HG03378 (cell line): ENCODE data around the gene SNAI3.

Experiments used
- ATAC-seq: cut with Tn5 transposase; IDR thresholded peaks from one replicate; pipeline ENCODE4 v1.9.1; 2021; ENCODE audit warnings: mild to moderate bottlenecking, moderate library complexity; ENCODE audit not compliant: unreplicated experiment

Gene SNAI3

DNA sequence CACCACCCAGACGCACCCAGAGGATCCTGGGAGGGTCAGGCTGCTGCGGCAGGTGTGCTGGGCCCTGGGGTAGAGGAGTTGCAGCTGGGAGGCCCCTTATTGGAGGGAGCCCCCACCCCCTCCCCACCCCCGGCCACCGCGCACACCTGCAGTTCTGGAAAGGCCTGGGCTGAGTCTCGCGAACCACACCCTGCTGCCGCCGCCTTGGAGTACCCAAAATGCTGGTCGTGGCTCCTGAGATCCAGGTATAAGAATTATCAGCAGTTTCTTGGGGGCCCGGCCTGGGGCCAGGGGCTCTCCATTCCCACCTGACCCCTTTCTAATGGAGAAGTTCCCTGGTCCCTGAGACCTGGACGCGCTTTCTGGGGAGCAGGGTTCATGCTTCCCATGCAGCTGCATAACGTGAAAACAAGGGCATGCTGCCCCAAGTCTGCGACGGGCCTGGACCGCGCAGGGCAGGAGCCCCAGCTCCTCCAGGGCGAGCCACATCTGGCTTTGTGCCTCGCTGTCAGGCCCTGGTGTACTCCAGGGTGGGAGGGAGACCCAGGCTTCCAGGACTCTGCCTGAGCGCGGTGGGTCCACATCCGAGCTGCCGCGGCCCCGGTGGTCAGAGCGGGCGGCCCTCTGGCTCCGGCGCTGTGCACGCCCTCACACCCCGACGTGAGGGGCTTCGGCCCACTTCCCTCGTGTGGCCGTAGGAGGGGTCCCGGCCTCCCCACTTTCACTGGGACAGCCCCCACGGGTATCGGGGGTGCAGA is 7.3 kb upstream of the SNAI3 start:
- no peak for ATAC-seq

DNA sequence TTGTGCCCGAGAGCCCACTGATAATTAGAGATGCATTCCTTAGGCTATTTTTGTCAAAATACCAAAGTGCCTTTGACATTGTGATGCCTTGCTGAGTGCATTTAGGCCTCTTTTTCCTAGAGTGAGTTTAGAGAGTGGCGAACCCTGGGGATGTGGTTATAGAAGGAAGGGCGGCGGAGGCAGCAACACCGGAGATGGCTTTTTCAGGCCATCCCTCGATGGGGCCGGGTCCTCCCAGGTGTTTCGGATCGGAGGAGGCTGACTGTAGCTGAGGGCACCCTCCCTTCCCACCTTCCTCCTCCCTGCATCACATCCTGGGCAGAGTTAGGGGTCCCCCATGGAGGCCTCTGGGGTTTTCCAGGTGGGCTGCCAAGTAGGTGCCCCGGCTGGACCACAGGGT is 6.6 kb upstream of the SNAI3 start:
- no peak for ATAC-seq

DNA sequence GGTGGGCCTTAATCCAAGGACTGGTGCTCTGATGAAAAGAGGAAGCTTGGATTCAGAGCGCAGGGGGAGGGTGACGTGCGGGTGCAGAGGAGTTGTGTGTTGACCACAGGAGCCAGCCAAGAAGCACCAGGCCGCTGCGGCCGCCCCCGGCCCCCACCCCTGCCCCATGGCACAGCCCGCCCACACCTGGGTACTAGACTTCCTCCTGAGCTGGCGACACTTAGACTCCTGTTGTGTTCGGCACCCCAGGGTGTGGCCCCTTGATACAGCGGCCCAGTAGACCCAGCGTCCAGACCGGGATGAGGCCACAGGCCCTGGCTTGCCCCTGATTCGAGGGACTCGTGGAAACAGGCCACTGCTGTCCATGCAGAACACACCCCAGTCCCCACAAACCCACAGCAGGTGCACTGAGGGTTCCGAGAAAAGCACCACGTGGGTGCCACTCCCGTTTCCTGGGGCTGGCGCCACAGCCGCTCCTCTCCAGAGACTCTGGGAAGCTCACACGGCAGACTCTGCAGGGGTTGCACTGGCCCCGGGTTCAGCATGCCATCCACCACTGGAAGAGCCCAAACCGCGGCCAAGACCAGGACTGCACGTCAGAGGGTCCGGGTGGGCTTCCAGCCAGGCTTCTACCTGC is 5.7 kb upstream of the SNAI3 start:
- ATAC-seq = no peak

DNA sequence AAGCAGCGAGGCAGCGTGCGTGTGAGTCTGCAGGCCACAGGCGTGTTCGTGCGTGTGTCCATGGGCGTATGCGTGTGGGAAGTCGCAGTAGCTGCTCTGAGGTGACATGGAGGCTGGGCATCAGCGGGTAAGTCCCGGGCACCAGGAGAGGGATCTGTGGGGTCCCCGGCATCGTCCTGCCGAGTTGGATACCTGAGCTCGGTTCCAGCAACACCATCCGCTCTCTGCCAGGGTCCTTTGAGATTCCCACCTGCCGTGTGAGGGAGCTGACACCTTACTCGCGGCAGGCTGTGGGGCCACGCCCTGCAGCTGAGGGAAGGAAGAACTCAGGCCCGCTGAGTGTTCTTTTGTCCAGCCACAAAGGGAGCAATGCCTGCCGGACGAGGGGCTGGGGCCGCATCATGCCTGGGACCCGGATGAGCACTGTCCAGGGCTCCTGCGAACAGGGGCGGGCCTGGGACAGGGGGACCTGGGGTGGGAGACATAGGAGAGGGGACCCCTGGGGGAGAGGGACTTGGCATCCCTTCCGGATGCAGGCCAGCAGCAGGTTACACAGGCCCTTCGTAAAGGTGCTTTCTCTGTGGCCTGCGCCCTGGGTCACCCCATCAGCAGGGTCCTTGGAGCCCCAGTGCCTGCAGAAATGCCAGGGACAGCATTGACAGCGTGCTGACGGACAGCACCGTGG is 5.0 kb upstream of the SNAI3 start:
- no peak for ATAC-seq

DNA sequence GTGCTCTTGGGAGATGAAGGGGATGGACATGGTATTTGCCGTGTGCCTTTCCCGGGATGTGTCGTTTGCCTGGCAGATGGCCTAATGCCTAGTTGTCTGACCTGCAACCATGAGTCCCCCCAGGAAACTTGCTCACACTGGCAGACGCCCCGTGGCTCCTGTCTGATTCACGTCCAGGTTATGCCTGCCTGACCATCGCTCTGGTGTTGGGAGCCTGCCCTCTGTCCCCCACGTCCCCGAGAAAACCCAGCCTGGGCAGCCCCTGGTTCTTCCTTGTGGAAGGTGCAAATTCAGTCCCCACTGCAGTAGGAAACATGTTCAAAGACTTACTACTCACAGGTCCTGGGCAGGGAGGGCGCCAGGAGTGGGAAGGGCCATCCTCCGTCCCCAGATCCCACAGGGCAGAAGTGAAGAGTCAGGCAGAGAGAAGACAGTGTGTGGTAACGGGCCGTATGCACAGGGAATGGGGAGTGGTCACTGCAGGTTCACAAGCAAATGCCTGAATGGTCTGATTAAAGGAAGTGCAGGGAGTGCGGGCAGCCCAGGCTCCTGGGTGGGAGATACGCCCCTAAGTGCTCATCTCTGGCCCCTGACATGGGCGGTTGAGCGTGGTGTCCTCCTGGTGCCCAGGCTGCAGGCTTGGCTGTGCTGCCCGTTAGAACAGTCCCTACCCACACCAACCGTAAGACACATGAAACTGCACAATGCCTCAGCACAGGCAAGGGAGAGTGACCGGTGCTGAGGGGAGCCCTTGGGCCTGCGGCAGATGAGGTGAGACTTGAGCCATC is 4.2 kb upstream of the SNAI3 start:
- no peak for ATAC-seq

DNA sequence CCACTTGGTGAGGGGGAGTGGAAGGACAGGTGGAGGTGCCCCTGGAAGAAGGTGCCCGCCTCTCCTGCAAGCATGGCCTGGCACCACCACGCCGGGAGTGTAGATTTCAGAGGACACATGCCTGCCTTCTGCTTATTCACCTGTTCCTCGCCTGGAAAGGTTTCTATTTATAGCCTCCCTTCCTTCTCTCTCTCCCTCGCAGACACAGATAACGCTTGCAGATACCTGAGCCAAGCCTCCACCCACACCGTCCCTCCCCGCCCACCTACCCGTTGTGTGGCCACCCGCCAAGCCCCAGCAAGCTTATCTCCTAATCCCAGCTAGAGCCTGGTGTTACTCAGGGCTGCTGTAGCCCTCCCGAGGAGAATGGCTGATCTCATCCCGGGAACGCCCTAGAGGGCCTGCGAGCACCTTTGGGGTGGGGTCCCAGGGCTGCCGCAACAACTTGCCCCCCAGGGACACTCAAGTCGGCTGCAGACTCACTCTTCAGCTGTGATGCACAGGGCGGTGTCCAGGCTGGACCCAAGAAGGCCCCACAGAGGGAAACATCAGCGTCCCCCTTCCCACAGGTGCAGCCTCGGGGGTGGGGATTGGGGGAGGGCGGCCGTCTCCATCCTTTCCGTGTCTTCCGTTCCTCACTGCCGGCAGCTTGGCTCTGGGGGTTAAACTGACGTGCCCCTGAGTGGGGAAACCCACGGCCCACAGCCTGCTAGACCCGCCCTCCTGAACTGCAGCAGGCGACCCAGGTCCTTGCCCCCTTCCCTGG is 1.9 kb upstream of the SNAI3 start:
- ATAC-seq = no peak

DNA sequence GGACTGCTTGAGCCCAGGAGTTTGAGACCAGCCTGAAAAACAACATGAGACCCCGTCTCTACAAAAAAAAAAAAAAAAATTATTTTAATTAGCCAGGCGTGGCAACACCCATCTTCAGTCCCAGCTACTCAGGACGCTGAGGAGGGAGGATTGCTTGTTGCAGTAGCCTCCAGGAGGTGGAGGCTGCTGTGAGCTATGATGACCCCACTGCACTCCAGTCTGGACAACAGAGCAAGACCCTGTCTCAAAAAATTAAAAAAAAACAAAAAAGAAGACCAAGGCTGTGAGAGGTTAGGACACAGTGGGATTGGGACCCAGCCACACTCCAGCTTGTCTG is 1.3 kb upstream of the SNAI3 start:
- no peak for ATAC-seq

DNA sequence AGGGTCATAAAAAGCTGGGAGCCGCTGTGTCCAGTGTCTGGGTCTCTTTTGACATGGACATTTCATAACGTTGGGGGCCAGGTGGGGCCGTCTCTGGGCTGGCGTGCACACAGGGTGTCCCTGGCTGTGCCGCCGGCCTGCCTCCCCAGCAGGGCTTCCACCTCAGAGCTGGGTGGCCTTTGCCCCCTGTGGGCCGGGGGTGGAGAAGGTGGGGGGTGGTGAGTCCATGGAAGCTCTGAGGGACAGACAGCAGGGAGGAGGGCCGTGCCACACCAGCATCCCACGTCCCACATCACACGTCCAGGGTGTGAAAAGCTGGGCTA is 908 bp upstream of the SNAI3 start:
- ATAC-seq = no peak

DNA sequence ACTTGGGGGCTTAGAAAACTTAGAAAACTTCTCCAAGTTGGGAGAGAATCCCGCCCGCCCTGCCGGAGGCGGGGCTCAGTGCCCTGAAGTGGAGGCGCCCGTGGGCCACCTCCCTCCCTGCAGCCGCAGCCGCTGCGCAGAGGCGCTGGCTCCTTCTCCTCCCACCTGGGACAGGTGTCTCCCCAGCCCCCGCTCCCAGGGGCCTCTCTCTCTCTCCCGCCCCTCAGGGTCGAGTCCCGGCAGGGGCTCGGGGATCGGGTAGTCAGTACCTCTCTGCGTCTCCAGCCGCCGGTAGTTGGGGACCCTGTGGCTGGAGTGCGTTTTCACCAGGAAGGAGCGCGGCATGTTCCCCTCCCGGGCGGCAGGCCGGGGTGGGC is 257 bp downstream of the SNAI3 start:
- ATAC-seq = no peak

DNA sequence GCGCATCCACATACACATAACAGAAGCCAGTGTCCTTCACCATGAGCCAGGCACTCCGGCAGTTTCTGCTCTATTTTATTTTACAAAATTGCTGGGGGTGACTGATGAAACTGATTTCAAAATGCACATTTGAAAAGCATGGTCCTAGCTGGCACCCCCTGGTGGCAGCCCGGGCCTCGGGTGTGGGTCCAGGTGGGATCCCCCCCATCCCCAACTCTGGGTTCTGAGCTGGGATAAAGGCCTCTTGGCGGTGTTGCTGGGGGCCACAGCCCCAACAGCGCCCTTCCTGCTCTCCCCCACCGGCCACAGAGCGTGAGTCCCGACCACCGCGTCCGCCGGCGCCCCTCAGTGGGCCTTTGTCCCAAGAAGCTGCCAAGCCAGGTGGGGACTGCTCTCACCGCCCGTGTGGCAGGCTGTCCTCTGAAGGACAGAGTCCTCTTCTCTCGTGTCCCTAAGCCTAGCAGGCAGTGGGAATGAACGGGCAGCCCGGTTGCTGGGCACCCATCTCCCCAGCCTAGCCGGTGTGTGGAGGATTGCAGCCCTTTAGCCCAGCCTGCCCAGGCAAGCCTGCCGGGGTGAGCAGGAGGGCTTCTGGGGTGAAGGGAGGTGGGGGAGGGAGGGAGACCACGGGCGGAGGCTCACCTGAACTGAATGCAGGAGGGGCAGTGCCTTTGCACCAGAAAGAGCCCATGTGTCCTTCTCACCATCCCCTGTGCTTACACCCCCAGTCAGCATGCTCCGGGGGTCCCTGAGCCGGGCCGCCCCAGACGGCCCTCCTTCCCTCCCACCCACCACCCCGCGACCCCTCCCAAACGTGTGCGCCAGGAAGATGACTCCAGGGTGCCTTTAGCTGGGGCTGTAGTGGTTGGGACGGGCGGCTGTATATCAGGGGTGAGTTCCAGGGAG is 898 bp downstream of the SNAI3 start:
- no peak for ATAC-seq

DNA sequence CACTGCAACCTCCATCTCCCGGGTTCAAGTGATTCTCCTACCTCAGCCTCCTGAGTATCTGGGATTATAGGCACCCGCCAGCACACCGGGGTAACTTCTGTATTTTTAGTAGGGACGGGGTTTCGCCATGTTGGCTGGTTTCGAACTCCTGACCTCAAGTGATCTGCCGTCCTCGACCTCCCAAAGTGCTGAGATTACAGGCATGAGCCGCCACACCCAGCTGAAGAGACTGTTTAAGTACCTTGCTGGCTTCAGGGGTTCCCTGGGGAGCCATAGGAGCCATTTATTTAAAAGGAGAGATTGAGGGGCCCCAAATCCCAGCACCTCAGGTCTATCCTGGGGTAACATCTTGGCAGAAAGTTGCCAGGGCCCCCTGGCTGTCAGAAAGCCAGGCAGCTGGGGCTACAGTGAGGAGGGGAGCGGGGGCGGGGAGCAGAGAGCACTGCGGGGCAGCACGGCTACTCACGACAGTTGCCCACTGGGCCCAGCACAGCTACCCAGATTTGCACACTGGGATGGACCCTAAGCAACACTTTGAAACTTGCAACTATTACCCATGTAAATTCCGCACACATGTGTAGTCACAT is 1.6 kb downstream of the SNAI3 start:
- no peak for ATAC-seq

DNA sequence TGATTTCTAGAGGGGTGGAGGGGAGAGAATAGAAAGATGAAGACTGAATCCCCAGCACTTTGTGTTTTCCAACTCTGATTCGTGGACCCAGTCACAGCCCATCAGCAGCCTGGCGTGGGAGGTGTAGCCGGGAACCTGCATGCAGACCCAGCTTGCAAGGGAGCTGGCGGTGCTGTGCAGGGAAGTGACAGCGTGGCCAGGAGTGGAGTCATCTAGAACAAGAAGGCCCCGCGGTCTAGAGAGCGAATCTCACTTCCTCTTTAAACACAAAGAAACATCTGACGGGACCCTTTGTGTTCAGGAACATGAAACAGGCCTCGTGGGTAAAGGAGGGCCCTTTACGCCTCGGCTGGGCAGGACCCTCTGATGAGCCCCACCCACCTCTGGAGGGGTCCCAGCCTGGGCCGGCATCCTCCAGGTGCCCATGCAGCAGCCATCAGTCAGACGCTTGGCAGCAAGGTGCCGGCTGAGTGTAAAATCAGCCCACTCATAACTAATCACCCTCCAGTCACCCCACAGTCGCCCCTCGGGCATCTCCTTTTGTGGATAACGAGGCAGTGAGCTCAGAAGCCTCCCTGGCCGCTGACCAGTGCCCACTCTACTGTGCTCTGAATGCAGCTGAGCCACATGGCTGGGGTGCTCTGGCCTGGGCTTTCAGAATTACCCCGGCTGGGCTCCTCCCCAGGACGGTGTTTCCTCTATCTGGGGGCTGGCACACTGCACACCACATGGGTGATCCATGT is 4.4 kb downstream of the SNAI3 start:
- peak; percentile 46 for ATAC-seq

DNA sequence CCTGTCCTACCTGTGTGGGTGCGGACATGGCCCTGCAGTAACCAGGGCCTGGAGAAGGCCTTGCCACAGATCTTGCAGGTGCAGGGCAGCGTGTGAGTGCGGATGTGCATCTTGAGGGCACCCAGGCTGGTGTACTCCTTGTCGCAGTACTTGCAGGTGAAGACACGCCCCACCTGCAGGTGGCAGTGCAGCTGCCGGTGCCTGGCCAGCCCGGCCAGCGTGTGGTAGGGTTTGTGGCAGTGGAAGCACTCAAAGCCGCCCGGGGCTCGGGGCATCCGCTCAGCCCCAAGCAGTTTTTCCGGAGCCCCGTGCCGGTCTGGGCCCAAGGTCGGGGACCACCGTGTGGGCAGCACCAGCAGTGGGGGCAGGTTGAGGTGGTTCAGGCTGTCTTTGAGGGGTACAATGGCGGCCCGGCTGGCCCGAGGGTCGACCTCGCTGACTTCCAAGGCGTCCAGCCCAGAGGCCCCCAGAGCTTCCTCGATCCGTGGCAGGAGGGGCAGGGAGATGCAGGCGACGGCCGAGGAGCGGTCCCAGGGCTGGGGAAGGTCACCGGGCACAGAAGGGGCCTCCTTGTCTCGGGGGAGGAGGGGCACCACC is 5.1 kb downstream of the SNAI3 start:
- ATAC-seq = no peak

DNA sequence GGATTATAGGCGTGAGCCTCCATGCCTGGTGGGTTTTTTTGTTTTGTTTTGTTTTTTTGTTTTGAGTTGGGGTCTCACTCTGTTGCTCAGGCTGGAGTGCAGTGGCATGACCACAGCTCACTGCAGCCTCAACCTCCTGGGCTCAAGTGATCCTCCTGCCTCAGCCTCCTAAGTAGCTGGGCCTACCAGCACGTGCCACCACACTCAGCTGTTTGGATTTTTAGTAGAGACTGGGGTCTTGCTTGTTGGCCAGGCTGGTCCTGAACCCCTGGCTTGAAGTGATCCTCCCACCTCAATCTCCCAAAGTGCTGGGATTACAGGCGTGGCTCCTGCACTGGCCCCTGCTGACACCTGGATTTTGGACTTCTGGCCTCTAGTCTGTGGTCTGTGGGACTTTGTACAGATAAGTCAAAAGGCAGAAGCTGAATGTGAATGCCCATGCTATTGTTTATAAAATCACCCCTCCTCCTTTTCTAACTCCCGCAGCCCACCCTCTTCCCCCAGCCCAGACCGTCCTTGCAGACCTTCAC is 5.7 kb downstream of the SNAI3 start:
- ATAC-seq = no peak

DNA sequence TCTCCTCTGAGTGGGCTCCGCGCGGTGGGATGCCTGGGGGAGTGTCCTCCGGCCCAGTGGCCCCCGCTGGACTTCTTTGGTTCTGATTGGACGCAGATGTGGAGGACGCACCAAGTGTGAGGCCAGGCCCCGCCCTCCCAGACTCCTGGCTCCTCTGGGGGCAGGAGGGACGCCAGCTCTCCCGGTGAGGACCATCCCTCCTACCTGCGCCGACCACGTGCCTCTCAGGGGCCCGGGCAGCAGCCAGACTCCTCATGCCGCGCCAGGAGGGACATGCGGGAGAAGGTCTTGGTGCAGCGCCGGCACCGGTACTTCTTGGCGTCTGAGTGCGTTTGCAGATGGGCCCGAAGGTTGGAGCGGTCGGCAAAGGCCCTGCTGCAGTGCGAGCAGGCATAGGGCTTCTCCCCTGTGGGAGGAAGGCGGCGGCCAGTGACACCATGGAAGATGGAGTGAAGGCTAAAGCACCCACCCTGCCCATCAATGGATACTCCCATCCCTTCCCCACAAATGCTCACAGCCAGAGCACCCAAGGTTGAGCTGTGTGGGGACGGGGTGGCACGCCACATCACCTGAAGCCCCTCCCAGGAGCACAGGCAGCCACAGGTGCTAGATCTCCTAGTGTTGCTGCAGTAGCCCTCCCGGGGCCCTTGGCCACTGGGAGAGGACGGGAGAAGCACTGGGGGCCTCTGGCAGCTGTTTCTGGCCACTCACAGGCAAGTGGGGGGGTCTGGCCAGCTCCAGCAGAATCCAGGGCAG is 7.9 kb downstream of the SNAI3 start:
- no peak for ATAC-seq

DNA sequence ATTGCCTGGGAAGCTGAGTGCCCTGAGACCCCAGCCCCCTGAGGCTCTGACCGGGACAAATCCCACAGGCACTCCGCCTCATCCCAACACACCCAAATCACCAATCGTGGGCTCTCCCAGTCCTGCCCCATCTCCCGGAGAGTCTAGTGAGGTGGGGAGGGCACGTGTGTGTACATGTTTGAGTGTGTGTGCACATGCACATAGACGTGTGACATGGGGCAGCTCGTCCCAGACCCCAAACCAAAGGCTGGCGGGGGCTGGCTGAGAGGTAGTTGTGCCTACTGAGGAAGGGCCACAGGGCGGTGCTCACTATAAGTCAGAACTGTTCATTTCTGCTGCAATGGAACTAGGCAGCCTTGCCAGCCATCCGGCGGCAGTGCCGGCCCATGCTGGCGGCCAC is 8.6 kb downstream of the SNAI3 start:
- ATAC-seq = no peak

DNA sequence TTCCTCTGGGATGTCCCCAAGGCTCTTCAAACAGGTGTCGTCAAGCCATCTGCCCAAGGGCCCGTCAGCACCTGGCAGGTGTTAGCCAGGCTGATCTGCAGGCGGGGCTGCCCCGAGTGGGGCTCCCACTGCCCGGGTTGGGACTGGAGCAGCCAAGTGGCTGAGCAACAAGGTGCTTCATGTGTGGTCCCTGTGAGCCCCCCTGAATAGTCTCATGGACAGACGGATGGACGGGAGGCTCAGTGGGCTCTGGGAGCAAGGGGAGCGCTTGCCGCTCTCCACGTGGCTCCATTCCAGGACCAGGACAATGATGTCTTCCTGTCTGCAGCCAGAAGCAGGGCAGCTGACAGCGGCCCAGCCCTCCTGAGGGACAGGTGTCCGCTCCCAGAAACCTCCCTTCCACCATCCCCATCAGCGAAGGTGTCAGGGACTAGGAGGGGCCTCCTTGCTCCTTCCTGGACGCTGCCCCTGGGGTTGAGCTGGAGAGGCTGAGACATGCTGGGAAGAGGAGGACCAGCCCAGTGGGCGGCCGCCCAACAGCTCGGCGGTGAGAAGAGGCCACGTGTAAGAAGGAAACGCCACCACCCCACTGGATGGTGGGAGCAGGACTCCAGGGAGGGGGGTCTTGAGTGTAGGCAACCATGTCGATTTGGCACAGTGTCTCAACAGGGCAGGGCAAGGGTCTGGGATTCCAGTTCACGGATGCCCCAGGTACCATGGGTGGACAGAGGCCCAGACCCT is 9.6 kb downstream of the SNAI3 start:
- no peak for ATAC-seq
